ENCODE data around the gene CMTM1.
"Not testable (repeated sequence)": the region's sequence is repeated elsewhere in the genome, so short reads cannot be mapped to it uniquely, and the experiment has no call there.

The CMTM1 gene

GRCh38 chr16:66614161-66614802 lies 48.0 kb downstream of the CMTM1 start:
- no peak for DNase-seq (ENCODE audit: low read depth)

- DNase-seq (ENCODE audit: low read depth) = no peak
Measured at GRCh38 chr16:66616169-66616568, 49.9 kb downstream of the CMTM1 start.

- DNase-seq (ENCODE audit: low read depth) = no peak
Measured at GRCh38 chr16:66616592-66616991, 50.4 kb downstream of the CMTM1 start.

- DNase-seq (ENCODE audit: low read depth) = no peak
Measured at GRCh38 chr16:66617010-66617434, 50.8 kb downstream of the CMTM1 start.

- DNase-seq (ENCODE audit: low read depth) = no peak
Measured at GRCh38 chr16:66617728-66618127, 51.5 kb downstream of the CMTM1 start.

GRCh38 chr16:66618588-66619375 lies 52.5 kb downstream of the CMTM1 start:
- DNase-seq (ENCODE audit: low read depth) = no peak

GRCh38 chr16:66619534-66620428 lies 53.5 kb downstream of the CMTM1 start:
- no peak for DNase-seq (ENCODE audit: low read depth)

GRCh38 chr16:66620429-66620795 lies 54.2 kb downstream of the CMTM1 start:
- no peak for DNase-seq (ENCODE audit: low read depth)

GRCh38 chr16:66621973-66622372 lies 55.7 kb downstream of the CMTM1 start:
- DNase-seq (ENCODE audit: low read depth) = no peak

GRCh38 chr16:66622863-66623262 lies 56.6 kb downstream of the CMTM1 start:
- DNase-seq (ENCODE audit: low read depth) = no peak

GRCh38 chr16:66623755-66624154 lies 57.5 kb downstream of the CMTM1 start:
- no peak for DNase-seq (ENCODE audit: low read depth)

GRCh38 chr16:66627611-66628378 lies 61.6 kb downstream of the CMTM1 start:
- DNase-seq (ENCODE audit: low read depth) = not testable (repeated sequence)
